ENCODE measurements around the gene ZNF580.
A peak's percentile ranks its signal among the peaks of the same experiment; 100 is the strongest.

Gene ZNF580

GRCh38 chr19:55635334-55635717 lies 5.5 kb upstream of the ZNF580 start:
- DNase-seq (ENCODE audit: low spot score) = no peak
- in situ Hi-C loops (cut with MboI; ENCODE audit: low sequenced_read_pairs, unreplicated experiment) = no loop called here
- no peak for TF ChIP-seq CTCF (IDR thresholded peaks at IDR 0.05; ENCODE audit: borderline replicate concordance, control extremely low read depth, extremely low read depth, insufficient read depth, missing control alignments)

GRCh38 chr19:55635856-55636440 lies 4.9 kb upstream of the ZNF580 start:
- no peak for DNase-seq (ENCODE audit: low spot score)
- in situ Hi-C loops (cut with MboI; ENCODE audit: low sequenced_read_pairs, unreplicated experiment) = no loop called here
- TF ChIP-seq CTCF (IDR thresholded peaks at IDR 0.05; ENCODE audit: borderline replicate concordance, control extremely low read depth, extremely low read depth, insufficient read depth, missing control alignments) = no peak

GRCh38 chr19:55636723-55637122 lies 4.1 kb upstream of the ZNF580 start:
- TF ChIP-seq CTCF (IDR thresholded peaks at IDR 0.05; ENCODE audit: borderline replicate concordance, control extremely low read depth, extremely low read depth, insufficient read depth, missing control alignments) = no peak
- in situ Hi-C loops (cut with MboI; ENCODE audit: low sequenced_read_pairs, unreplicated experiment) = no loop called here
- DNase-seq (ENCODE audit: low spot score) = no peak

- no peak for TF ChIP-seq CTCF (IDR thresholded peaks at IDR 0.05; ENCODE audit: borderline replicate concordance, control extremely low read depth, extremely low read depth, insufficient read depth, missing control alignments)
- no peak for DNase-seq (ENCODE audit: low spot score)
- in situ Hi-C loops (cut with MboI; ENCODE audit: low sequenced_read_pairs, unreplicated experiment) = no loop called here
Measured at GRCh38 chr19:55637534-55637933, 3.3 kb upstream of the ZNF580 start.

GRCh38 chr19:55638864-55639359 lies 1.9 kb upstream of the ZNF580 start:
- no peak for DNase-seq (ENCODE audit: low spot score)
- TF ChIP-seq CTCF (IDR thresholded peaks at IDR 0.05; ENCODE audit: borderline replicate concordance, control extremely low read depth, extremely low read depth, insufficient read depth, missing control alignments) = peak; percentile 30
- in situ Hi-C loops (cut with MboI; ENCODE audit: low sequenced_read_pairs, unreplicated experiment) = no loop called here

GRCh38 chr19:55640043-55640576 lies 692 bp upstream of the ZNF580 start:
- in situ Hi-C loops (cut with MboI; ENCODE audit: low sequenced_read_pairs, unreplicated experiment) = no loop called here
- peak; percentile 12 for TF ChIP-seq CTCF (IDR thresholded peaks at IDR 0.05; ENCODE audit: borderline replicate concordance, control extremely low read depth, extremely low read depth, insufficient read depth, missing control alignments)
- DNase-seq (ENCODE audit: low spot score) = peak; percentile 59

Data from GM13976 (cell line).